ENCODE results near the gene PRKCI. TPM values are rescaled to one million over a fixed set of nuclear protein-coding genes. Genes with fewer than 3 reads are reported as not detected.
"Not testable (repeated sequence)": the region's sequence is repeated elsewhere in the genome, so short reads cannot be mapped to it uniquely, and the experiment has no call there.

The PRKCI gene
- total RNA-seq, 1 donor from 2014 or later = 32.4 TPM

DNA sequence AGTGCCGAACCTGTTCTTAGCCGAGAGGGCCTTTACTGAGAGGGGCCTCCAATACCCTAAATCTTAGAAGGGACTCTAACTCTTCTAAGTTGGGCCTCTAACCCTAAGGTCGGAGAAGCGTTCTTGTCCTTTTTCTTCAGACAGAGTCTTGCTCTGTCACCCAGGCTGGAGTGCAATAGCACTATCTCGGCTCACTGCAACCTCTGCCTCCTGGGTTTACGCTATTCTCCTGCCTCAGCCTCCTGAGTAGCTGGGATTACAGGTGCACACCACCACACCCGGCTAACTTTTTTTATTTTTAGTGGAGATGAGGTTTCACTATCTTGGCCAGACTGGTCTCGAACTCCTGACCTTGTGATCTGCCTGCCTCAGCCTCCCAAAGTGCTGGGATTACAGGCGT lies 120.0 kb downstream of the PRKCI start:
- H3K4me1 Mint-ChIP-seq (ENCODE audit: low read depth); DNase-seq (ENCODE audit: low spot score); H3K27ac Mint-ChIP-seq; H3K36me3 Mint-ChIP-seq (ENCODE audit: low read depth); intact Hi-C loops (cut with micrococcal nuclease); H3K4me3 Mint-ChIP-seq (ENCODE audit: low read depth); H3K27me3 Mint-ChIP-seq (ENCODE audit: low read depth): not testable (repeated sequence)
- peaks cover 13% of the 10 kb centered on the region for H3K9me3 Mint-ChIP-seq

DNA sequence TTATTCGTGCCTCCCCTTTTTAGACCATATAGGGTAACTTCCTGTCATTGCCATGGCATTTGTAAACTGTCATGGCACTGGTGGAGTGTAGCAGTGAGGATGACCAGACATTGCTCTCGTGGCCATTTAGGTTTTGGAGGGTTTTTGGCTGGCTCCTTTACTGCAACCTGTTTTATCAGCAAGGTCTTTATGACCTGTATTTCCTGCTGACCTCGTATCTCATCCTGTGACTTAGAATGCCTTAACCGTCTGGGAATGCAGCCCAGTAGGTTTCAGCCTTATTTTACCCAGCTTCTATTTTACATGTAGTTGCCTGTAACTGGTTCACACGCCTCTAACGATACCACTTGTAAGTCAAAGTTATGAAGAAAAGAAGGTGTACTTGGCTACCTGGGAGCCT lies 121.6 kb downstream of the PRKCI start:
- H3K9me3 Mint-ChIP-seq; H3K36me3 Mint-ChIP-seq (ENCODE audit: low read depth); H3K4me3 Mint-ChIP-seq (ENCODE audit: low read depth); intact Hi-C loops (cut with micrococcal nuclease); H3K27ac Mint-ChIP-seq; H3K27me3 Mint-ChIP-seq (ENCODE audit: low read depth); H3K4me1 Mint-ChIP-seq (ENCODE audit: low read depth); DNase-seq (ENCODE audit: low spot score): not testable (repeated sequence)

DNA sequence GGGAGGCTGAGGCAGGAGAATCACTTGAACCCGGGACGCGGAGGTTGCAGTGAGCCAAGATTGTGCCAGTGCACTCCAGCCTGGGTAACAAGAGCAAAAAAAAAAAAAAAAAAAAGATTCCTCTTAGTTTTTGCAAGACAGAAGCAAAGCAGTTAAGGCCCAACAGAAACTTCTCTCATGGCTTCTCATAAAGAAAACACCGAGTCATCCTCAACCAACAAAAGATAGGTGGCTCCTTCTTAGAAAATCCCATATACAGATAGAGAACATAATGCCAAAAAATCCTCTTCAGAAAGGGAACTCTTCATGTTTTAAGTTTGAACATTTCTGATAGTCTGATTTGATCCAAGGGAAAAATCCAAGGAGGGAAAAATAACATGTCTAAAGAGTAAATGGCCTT lies 122.7 kb downstream of the PRKCI start:
- H3K9me3 Mint-ChIP-seq = no peaks in the 10 kb centered on the region
- intact Hi-C loops (cut with micrococcal nuclease) = no loop called here
- peaks cover 4% of the 10 kb centered on the region for H3K4me1 Mint-ChIP-seq (ENCODE audit: low read depth)
- H3K36me3 Mint-ChIP-seq (ENCODE audit: low read depth) = no peaks in the 10 kb centered on the region
- no peak for DNase-seq (ENCODE audit: low spot score)
- H3K27ac Mint-ChIP-seq = no peak overlapping the region
- no peaks in the 10 kb centered on the region for H3K27me3 Mint-ChIP-seq (ENCODE audit: low read depth)
- no peak overlapping the region for H3K4me3 Mint-ChIP-seq (ENCODE audit: low read depth)

DNA sequence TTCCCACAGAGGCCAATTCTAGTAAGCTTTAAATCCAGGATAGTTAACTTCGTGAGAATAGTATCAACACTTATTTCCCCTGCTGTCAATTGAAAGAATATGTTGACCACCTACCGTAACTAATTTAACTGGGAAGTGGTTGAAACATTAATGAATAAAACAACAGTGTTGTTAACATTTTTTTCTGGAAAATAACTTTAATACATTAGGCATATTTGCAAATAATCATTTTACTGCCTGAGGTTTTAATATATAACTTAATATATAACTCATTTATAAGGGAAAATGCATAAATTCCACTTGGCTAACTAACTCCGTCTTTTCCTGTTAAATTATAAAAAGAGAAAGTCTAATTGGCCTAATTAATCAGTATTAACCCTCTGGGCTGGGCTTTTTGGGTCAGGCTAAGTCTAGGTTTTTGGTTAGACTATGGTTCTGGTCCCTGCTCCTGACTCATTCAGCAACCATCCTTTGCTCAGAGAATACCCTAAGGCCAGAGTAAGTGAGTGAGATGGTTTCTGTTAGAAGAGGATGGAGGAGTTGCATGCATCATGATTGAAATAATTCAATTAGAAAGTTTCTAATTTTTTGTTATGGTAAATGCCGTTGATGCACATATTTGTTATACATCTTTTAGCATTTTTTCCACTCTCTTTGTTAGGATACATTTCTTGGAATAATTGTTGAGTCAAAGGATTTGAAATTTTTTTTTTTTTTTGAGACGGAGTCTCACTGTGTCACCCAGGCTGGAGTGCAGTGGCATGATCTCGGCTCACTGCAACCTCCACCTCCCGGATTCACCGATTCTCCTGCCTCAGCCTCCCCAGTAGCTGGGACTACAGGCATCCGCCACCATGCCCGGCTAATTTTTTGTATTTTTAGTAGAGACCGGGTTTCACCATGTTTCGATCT lies 124.5 kb downstream of the PRKCI start:
- DNase-seq (ENCODE audit: low spot score) = no peak
- intact Hi-C loops (cut with micrococcal nuclease) = no loop called here
- H3K36me3 Mint-ChIP-seq (ENCODE audit: low read depth) = no peaks in the 10 kb centered on the region
- no peak overlapping the region for H3K4me3 Mint-ChIP-seq (ENCODE audit: low read depth)
- H3K27me3 Mint-ChIP-seq (ENCODE audit: low read depth) = no peaks in the 10 kb centered on the region
- no peak overlapping the region for H3K27ac Mint-ChIP-seq
- H3K9me3 Mint-ChIP-seq = no peaks in the 10 kb centered on the region
- H3K4me1 Mint-ChIP-seq (ENCODE audit: low read depth) = peaks cover 5% of the 10 kb centered on the region

DNA sequence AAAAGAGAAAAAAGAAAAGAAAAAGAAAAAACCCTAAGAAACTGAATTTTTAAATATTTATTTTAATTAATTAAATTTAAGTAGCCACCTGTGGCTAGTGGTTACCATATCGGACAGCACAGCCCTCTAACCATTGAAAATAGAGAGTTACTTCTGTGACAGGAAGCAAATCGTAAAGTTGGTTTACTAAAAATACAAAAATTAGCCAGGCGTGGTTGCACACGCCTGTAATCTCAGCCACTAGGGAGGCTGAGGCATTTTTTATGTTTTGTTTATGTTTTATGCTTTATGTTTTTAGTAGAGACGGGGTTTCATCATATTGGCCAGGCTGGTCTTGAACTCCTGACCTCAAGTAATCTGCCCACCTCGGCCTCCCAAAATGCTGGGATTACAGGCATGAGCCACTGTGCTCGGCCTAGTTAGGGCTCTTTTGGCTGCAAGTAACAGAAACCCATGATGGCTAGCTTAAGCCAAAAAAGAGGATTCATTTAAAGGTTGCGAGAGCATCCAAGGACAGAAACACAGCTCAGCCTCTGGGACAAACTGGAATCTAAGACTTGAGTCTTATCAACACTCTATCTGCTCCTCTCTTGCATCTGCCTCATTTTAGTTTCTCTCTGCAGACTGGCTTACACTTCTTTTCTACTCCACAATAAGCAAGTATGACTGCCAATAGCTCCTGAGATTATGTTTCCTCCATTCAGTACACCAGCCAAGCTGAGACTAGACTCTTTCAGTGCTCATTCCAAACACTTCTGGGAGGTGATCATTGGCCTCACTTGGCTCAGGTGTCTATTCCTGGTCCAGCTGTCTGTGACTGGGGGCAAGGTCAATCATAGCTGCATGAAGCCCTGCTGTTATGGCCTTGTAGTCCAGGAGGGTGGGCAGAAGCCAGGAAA lies 128.5 kb downstream of the PRKCI start:
- no peak for DNase-seq (ENCODE audit: low spot score)
- H3K4me3 Mint-ChIP-seq (ENCODE audit: low read depth) = no peak overlapping the region
- peaks cover 8% of the 10 kb centered on the region for H3K27me3 Mint-ChIP-seq (ENCODE audit: low read depth)
- H3K4me1 Mint-ChIP-seq (ENCODE audit: low read depth) = peaks cover 9% of the 10 kb centered on the region
- no peaks in the 10 kb centered on the region for H3K36me3 Mint-ChIP-seq (ENCODE audit: low read depth)
- intact Hi-C loops (cut with micrococcal nuclease) = no loop called here
- no peaks in the 10 kb centered on the region for H3K9me3 Mint-ChIP-seq
- no peak overlapping the region for H3K27ac Mint-ChIP-seq

DNA sequence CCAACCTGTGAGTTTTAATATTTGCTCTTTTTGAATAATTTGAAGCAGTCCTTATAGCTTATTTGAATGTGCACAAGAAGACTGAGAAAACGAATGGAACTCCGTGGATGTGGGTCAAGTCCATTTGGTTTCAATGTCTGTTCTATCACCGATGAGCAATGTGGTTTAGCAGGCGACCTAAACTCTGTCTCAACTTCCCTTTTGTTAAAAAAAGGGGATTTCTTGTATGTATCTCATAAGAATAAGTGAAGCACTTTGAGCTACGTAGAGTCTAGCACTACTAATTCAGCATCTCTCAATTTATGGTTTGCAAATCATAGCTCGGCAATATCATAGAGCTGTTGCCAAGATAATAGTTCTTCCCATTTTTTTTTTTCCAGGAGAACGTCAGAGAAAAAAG lies 130.7 kb downstream of the PRKCI start:
- Mint-ChIP-seq H3K36me3 (ENCODE audit: low read depth) (no peaks in the 10 kb centered on the region), H3K27me3 (ENCODE audit: low read depth) (peaks cover 8% of the 10 kb centered on the region), H3K27ac (no peak overlapping the region), H3K4me1 (ENCODE audit: low read depth) (peaks cover 14% of the 10 kb centered on the region), H3K4me3 (ENCODE audit: low read depth) (no peak overlapping the region), H3K9me3 (no peaks in the 10 kb centered on the region)
- DNase-seq (ENCODE audit: low spot score) = no peak
- intact Hi-C loops (cut with micrococcal nuclease) = no loop called here

DNA sequence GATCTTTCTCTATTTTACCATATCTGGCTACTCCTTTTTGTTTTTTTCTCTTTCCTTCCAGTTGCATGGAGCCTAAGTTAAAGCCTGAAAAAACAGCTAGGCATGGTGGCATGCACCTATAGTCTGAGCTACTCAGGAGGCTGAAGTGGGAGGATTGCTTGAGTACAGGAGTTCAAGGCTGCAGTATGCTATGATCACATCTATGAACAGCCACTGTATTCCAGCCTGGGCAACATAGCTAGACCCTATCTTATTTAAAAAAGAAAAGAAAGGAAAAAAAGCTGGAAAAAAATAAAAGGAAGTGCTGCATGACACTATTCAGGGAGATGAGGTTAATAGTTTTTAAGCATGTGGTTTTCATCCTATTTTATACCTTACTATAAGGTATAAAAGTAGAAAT lies 131.3 kb downstream of the PRKCI start:
- Mint-ChIP-seq H3K4me3 (ENCODE audit: low read depth) (no peak overlapping the region), H3K4me1 (ENCODE audit: low read depth) (peaks cover 16% of the 10 kb centered on the region), H3K27ac (no peak overlapping the region), H3K9me3 (no peaks in the 10 kb centered on the region), H3K27me3 (ENCODE audit: low read depth) (peaks cover 8% of the 10 kb centered on the region), H3K36me3 (ENCODE audit: low read depth) (peaks cover 2% of the 10 kb centered on the region)
- intact Hi-C loops (cut with micrococcal nuclease) = no loop called here
- DNase-seq (ENCODE audit: low spot score) = no peak

DNA sequence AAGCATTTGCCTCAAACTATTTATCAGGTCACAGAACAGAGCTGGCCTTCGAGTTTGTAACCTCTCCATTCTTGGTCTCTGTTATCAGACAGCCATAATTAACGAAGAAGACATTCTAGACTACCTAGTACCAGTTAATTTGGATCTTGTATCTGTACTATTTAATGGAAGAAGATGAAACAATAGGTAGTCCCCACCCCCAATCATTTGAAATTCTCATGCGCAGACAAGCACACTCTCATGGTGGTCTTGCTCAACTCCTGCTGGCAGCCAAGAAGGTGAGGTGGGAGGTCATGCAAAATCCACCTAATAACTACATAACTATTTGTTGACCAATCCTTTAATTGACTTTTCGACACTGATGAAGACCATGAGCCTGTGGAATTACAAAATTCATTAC lies 132.5 kb downstream of the PRKCI start:
- DNase-seq (ENCODE audit: low spot score) = no peak
- H3K27ac Mint-ChIP-seq = no peak overlapping the region
- peaks cover 22% of the 10 kb centered on the region for H3K4me1 Mint-ChIP-seq (ENCODE audit: low read depth)
- intact Hi-C loops (cut with micrococcal nuclease) = loop anchor here (5.0 kb wide), 3 partner anchors 42 to 582 kb away; partner anchors contain the start of genes MYNN and SEC62
- peaks cover 8% of the 10 kb centered on the region for H3K27me3 Mint-ChIP-seq (ENCODE audit: low read depth)
- H3K9me3 Mint-ChIP-seq = no peaks in the 10 kb centered on the region
- no peak overlapping the region for H3K4me3 Mint-ChIP-seq (ENCODE audit: low read depth)
- H3K36me3 Mint-ChIP-seq (ENCODE audit: low read depth) = peaks cover 12% of the 10 kb centered on the region

Other genes starting within 250 kb of the PRKCI start
- gene GPR160, start 184.4 kb upstream of the PRKCI start, total RNA-seq = 7.7 and 9.6 TPM in 2 replicates
- 48.3 and 52.0 TPM in 2 replicates for gene PHC3, start 40.7 kb upstream of the PRKCI start, total RNA-seq
- gene SKIL, start 135.3 kb downstream of the PRKCI start, total RNA-seq = 31.2 and 33.2 TPM in 2 replicates
- 0.18 TPM in 1 of 2 replicates, not detected in the other for gene CLDN11, start 196.4 kb downstream of the PRKCI start, total RNA-seq